HG02588 (cell line): ENCODE measurements around the gene NCK2.

Experiments
- ATAC-seq: cut with Tn5 transposase; IDR thresholded peaks from one replicate; pipeline ENCODE4 v1.9.1; 2021; ENCODE audit warnings: mild to moderate bottlenecking, moderate library complexity; ENCODE audit not compliant: unreplicated experiment

The NCK2 gene

GRCh38 chr2:105808423-105809096, 63.8 kb downstream of the NCK2 start:
- no peak for ATAC-seq

GRCh38 chr2:105809097-105809473, 64.4 kb downstream of the NCK2 start:
- ATAC-seq = no peak

GRCh38 chr2:105809723-105810122, 65.0 kb downstream of the NCK2 start:
- ATAC-seq = no peak

GRCh38 chr2:105812180-105813044, 67.7 kb downstream of the NCK2 start:
- ATAC-seq = peak; percentile 97

- no peak for ATAC-seq
Measured at GRCh38 chr2:105813045-105813315, 68.3 kb downstream of the NCK2 start.

- no peak for ATAC-seq
Measured at GRCh38 chr2:105813405-105813804, 68.7 kb downstream of the NCK2 start.

GRCh38 chr2:105814291-105814940, 69.7 kb downstream of the NCK2 start:
- no peak for ATAC-seq

- no peak for ATAC-seq
Measured at GRCh38 chr2:105815401-105815800, 70.7 kb downstream of the NCK2 start.

- no peak for ATAC-seq
Measured at GRCh38 chr2:105820151-105820550, 75.4 kb downstream of the NCK2 start.

- no peak for ATAC-seq
Measured at GRCh38 chr2:105820691-105821090, 76.0 kb downstream of the NCK2 start.

GRCh38 chr2:105821428-105822125, 76.9 kb downstream of the NCK2 start:
- ATAC-seq = no peak

GRCh38 chr2:105822186-105822585, 77.5 kb downstream of the NCK2 start:
- peak; percentile 95 for ATAC-seq

GRCh38 chr2:105824446-105824845, 79.7 kb downstream of the NCK2 start:
- ATAC-seq = no peak

GRCh38 chr2:105827351-105828096, 82.8 kb downstream of the NCK2 start:
- ATAC-seq = no peak

- no peak for ATAC-seq
Measured at GRCh38 chr2:105828558-105828957, 83.8 kb downstream of the NCK2 start.

- ATAC-seq = peak; percentile 80
Measured at GRCh38 chr2:105834931-105835330, 90.2 kb downstream of the NCK2 start.

GRCh38 chr2:105836341-105836740, 91.6 kb downstream of the NCK2 start:
- no peak for ATAC-seq

- no peak for ATAC-seq
Measured at GRCh38 chr2:105836840-105837692, 92.4 kb downstream of the NCK2 start.

- ATAC-seq = no peak
Measured at GRCh38 chr2:105839793-105840192, 95.1 kb downstream of the NCK2 start.

GRCh38 chr2:105840933-105841332, 96.2 kb downstream of the NCK2 start:
- ATAC-seq = no peak
